ENCODE data around the gene ISYNA1. TPM values are rescaled to one million over a fixed set of nuclear protein-coding genes. Genes with fewer than 3 reads are reported as not detected.

Gene ISYNA1
- total RNA-seq, 4 donors from 2014 or later, result 15.8 to 38.9 (median 26.2) TPM

DNA sequence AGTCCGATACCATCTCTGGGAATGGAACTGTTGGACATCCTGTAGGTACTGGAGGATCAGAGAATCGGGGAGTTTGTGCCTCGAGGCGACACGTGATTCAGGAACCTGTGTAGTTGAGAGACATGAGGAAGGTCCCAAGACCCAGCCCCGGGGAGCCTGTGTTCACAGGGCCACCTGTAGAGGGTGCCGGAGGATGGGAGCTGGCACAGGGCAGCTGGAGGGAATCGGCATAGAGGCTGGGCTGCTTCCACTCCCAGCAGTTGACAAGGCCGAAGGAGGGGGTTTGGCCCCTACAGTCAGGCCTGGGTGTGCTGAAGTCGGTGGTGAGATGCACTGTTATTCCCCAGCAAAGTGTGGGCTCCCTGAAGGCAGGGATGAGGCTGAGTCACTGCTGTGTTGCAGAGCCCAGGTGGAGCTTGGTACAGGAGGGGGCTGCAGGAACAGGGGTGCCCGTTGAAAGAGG is 2.5 kb upstream of the ISYNA1 start:
- no peaks in the 10 kb centered on the region for H3K27me3 ChIP-seq
- no peak overlapping the region for H3K4me3 ChIP-seq
- DNase-seq (ENCODE audit: extremely low spot score), result no peak
- no peaks in the 10 kb centered on the region for H3K9me3 ChIP-seq
- H3K36me3 ChIP-seq, result peaks cover 19 to 34% (median 33%) of the 10 kb centered on the region in 4 donors
- WGBS, result 66% methylated on average over 10 of the region's 11 CpGs
- TF ChIP-seq, protein P1, sequence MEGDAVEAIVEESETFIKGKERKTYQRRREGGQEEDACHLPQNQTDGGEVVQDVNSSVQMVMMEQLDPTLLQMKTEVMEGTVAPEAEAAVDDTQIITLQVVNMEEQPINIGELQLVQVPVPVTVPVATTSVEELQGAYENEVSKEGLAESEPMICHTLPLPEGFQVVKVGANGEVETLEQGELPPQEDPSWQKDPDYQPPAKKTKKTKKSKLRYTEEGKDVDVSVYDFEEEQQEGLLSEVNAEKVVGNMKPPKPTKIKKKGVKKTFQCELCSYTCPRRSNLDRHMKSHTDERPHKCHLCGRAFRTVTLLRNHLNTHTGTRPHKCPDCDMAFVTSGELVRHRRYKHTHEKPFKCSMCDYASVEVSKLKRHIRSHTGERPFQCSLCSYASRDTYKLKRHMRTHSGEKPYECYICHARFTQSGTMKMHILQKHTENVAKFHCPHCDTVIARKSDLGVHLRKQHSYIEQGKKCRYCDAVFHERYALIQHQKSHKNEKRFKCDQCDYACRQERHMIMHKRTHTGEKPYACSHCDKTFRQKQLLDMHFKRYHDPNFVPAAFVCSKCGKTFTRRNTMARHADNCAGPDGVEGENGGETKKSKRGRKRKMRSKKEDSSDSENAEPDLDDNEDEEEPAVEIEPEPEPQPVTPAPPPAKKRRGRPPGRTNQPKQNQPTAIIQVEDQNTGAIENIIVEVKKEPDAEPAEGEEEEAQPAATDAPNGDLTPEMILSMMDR (IDR thresholded peaks at IDR 0.05), result peak in 1 of 3 experiments; percentile 24
- no peak for TF ChIP-seq POLR2AphosphoS5 (IDR thresholded peaks at IDR 0.05)
- peaks cover 18 to 51% (median 41%) of the 10 kb centered on the region in 4 donors for H3K4me1 ChIP-seq
- H3K27ac ChIP-seq (replicated peaks in 1 of 4), result peak overlapping the region in 1 of 4 donors; percentile 34
- intact Hi-C loops (cut with DNase I), result no loop called here

DNA sequence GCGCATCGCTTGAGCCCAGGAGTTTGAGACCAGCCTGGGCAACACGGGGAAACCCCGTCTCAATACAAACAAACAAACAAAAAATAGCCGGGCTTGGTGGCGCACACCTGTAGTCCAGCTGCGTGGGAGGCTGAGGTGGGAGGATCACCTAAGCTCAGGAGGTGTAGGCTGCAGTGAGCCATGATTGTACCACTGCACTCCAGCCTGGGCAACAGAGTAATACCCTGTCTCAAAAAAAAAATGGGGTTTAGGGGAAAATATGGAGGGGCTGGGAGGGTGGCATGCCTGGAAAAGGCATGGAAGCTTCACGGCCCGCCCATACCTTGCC is 1.9 kb upstream of the ISYNA1 start:
- no peaks in the 10 kb centered on the region for H3K9me3 ChIP-seq
- no peak for DNase-seq (ENCODE audit: extremely low spot score)
- peak overlapping the region in 3 of 4 donors; percentile 71 to 86 (median 79) for H3K27ac ChIP-seq (replicated peaks in 1 of 4)
- no peaks in the 10 kb centered on the region for H3K27me3 ChIP-seq
- TF ChIP-seq EP300 (IDR thresholded peaks at IDR 0.05), result no peak
- no peak for TF ChIP-seq POLR2A (IDR thresholded peaks at IDR 0.05; ENCODE audit: low read depth)
- TF ChIP-seq, protein P1 (IDR thresholded peaks at IDR 0.05), result no peak
- TF ChIP-seq POLR2AphosphoS5 (IDR thresholded peaks at IDR 0.05), result no peak
- H3K4me1 ChIP-seq, result peaks cover 18 to 51% (median 42%) of the 10 kb centered on the region in 4 donors
- peaks cover 15 to 34% (median 32%) of the 10 kb centered on the region in 4 donors for H3K36me3 ChIP-seq
- H3K4me3 ChIP-seq, result no peak overlapping the region
- intact Hi-C loops (cut with DNase I), result no loop called here
- WGBS, result 80% methylated on average over 9 of the region's 9 CpGs

DNA sequence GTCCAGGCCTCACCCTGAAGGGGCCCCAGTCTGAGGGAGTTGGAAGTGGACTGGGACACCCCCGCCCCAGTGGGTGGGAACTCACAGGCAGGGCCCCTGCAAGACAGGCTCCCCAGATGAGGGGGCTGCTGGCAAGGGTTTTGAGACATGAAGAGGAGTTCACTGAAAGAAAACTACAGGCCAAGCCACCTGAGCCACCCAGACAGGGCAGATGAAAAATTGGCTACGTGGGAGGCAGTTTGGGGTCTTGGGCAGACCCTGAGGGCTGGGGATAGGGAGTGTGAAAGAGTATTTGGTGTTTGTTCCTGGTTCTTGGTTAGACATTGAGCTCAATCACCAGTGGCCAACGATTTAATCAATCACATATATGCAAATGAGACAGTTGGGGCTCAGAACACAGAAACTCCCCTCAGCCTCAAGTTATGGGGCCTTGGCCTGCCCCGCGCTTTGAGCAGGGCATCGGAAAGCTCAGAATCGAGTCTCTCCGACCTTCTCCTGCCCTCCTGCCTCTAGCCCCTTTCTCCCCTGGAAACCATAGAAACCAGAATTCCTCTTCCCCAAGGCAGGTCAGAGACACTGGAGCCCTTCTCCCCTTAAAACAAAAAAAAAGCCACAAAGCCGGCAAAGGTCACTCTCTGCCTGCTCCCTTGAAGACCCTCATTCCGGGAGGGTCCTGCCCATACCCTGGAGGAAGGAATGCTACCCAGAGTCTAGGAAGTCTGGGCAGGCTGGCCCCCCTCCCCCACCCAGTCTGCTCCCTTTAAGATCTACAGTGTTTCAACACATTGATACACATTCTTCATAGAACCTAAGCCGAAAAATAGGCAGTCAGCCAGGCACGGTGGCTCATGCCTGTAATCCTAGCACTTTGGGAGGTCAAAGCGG is 1.3 kb upstream of the ISYNA1 start:
- Histone ChIP-seq H3K9me3 (no peaks in the 10 kb centered on the region), H3K27ac (replicated peaks in 1 of 4) (peak overlapping the region; percentile 68 to 86 (median 75)), H3K4me1 (peaks cover 21 to 58% (median 46%) of the 10 kb centered on the region in 4 donors), H3K27me3 (no peaks in the 10 kb centered on the region), H3K4me3 (no peak overlapping the region), H3K36me3 (peaks cover 9 to 30% (median 27%) of the 10 kb centered on the region in 4 donors)
- DNase-seq (ENCODE audit: extremely low spot score), result no peak
- no peak for TF ChIP-seq POLR2A (IDR thresholded peaks at IDR 0.05; ENCODE audit: low read depth)
- TF ChIP-seq, protein P1 (IDR thresholded peaks at IDR 0.05), result no peak
- no peak for TF ChIP-seq POLR2AphosphoS5 (IDR thresholded peaks at IDR 0.05)
- no peak for TF ChIP-seq EP300 (IDR thresholded peaks at IDR 0.05)
- WGBS, result 71% methylated on average over 12 of the region's 13 CpGs
- intact Hi-C loops (cut with DNase I), result no loop called here

DNA sequence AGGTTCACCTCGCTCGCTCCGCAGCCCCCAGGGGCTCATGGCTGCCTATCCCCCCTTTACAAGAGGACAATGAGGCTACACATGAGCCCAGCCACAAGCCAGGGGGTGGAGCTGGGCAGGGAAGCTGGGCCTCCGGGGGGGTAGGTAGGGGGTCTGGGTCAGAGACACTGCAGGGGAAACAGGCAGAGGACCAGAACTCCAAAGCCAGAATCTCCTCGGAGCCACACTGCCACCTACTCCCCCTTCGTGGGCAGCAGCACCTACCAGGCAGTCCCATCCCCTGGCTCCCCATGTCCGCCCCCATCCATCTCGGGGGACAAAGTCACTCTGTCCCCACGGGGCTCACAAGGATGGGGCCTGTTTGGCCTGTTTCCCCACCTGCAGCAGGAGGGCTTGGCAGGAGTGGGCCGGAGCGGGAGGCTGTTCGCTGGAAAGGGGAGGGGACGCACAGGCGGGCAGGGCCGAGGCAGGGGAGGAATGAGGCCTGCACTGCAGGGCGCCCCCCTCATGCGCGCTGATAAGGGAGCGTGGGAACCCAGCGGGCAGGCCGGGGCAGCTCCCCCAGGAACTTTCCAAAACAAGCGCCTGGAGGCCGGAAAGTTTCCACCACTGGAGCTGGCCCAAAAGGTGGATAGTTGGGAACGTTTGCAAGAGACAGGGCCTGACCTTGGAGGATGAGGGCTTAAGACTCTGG is 545 bp upstream of the ISYNA1 start:
- Histone ChIP-seq H3K27me3 (no peaks in the 10 kb centered on the region), H3K9me3 (no peaks in the 10 kb centered on the region), H3K36me3 (peaks cover under 1 to 22% (median 19%) of the 10 kb centered on the region in 4 donors), H3K4me3 (peak overlapping the region; percentile 54 to 78 (median 58)), H3K27ac (replicated peaks in 1 of 4) (peak overlapping the region; percentile 68 to 86 (median 75)), H3K4me1 (peaks cover 25 to 61% (median 52%) of the 10 kb centered on the region in 4 donors)
- intact Hi-C loops (cut with DNase I), result no loop called here
- DNase-seq (ENCODE audit: extremely low spot score), result no peak
- WGBS, result 54% methylated on average over 10 of the region's 24 CpGs
- TF ChIP-seq POLR2AphosphoS5 (IDR thresholded peaks at IDR 0.05), result peak in 1 of 2 donors; percentile 3
- TF ChIP-seq EP300 (IDR thresholded peaks at IDR 0.05), result no peak
- TF ChIP-seq, protein P1 (IDR thresholded peaks at IDR 0.05), result no peak
- no peak for TF ChIP-seq POLR2A (IDR thresholded peaks at IDR 0.05; ENCODE audit: low read depth)

Measured in esophagus muscularis mucosa (tissue), 4 donors.